GM18519 (cell line): ENCODE data around the gene OTOG.
"Not testable (repeated sequence)": the region's sequence is repeated elsewhere in the genome, so short reads cannot be mapped to it uniquely, and the experiment has no call there.

ENCODE experiments used
- ATAC-seq: cut with Tn5 transposase; IDR thresholded peaks from one replicate; pipeline ENCODE4 v1.9.1; 2021; ENCODE audit warnings: mild to moderate bottlenecking, moderate library complexity; ENCODE audit not compliant: unreplicated experiment, low FRiP score

Gene OTOG

GRCh38 chr11:17612221-17613188, 65.4 kb downstream of the OTOG start:
- ATAC-seq, result no peak

GRCh38 chr11:17613428-17613962, 66.4 kb downstream of the OTOG start:
- no peak for ATAC-seq

GRCh38 chr11:17613983-17614382, 66.9 kb downstream of the OTOG start:
- ATAC-seq, result no peak

- ATAC-seq, result not testable (repeated sequence)
These were observed 75.7 kb downstream of the OTOG start for GRCh38 chr11:17622711-17623110.

GRCh38 chr11:17629113-17629512, 82.1 kb downstream of the OTOG start:
- no peak for ATAC-seq

- ATAC-seq, result no peak
These were observed 83.9 kb downstream of the OTOG start for GRCh38 chr11:17630936-17631335.

GRCh38 chr11:17631702-17632365, 84.8 kb downstream of the OTOG start:
- no peak for ATAC-seq

GRCh38 chr11:17633279-17633986, 86.4 kb downstream of the OTOG start:
- no peak for ATAC-seq

- ATAC-seq, result no peak
These were observed 87.1 kb downstream of the OTOG start for GRCh38 chr11:17633987-17634775.

GRCh38 chr11:17634776-17635550, 87.9 kb downstream of the OTOG start:
- no peak for ATAC-seq

GRCh38 chr11:17635551-17635938, 88.5 kb downstream of the OTOG start:
- ATAC-seq, result no peak

GRCh38 chr11:17636721-17637120, 89.7 kb downstream of the OTOG start:
- no peak for ATAC-seq

- no peak for ATAC-seq
These were observed 90.8 kb downstream of the OTOG start for GRCh38 chr11:17637901-17638300.

GRCh38 chr11:17638311-17638710, 91.3 kb downstream of the OTOG start:
- ATAC-seq, result no peak

GRCh38 chr11:17639091-17639490, 92.0 kb downstream of the OTOG start:
- no peak for ATAC-seq

GRCh38 chr11:17639781-17640180, 92.7 kb downstream of the OTOG start:
- ATAC-seq, result no peak

- no peak for ATAC-seq
These were observed 93.6 kb downstream of the OTOG start for GRCh38 chr11:17640493-17641164.

GRCh38 chr11:17641792-17642350, 94.8 kb downstream of the OTOG start:
- no peak for ATAC-seq
